Naive thymus-derived CD4-positive, alpha-beta T cell (primary cell): Measurements from ENCODE around the gene SDCCAG8. TPM values are rescaled to one million over a fixed set of nuclear protein-coding genes. Genes with fewer than 3 reads are reported as not detected.
A peak's percentile ranks its signal among the peaks of the same experiment; 100 is the strongest.

ENCODE experiments used
- ATAC-seq: fragments of 150-1000 bp; cut with Tn5 transposase; 2 replicates; pipeline ENCODE4 v1.10.0; 2021; ENCODE audit warnings: mild to moderate bottlenecking, moderate library complexity
- CTCF ChIA-PET: fragments of 350-600 bp; sonication (Branson Sonifier 250); formaldehyde crosslinking; loops from one replicate; lab custom pipeline; 2021; ENCODE audit warnings: antibody characterized with exemption; lab: Charles Lee
- POLR2A ChIA-PET: fragments of 350-600 bp; sonication (Branson Sonifier 250); formaldehyde crosslinking; loops from one replicate; lab custom pipeline; 2021; ENCODE audit warnings: antibody characterized with exemption, inconsistent platforms; lab: Charles Lee
- DNase-seq, 9 donors: peaks; one replicate each; pipeline versions ENCODE4 v3.0.0 to v3.0.0-alpha.2; 2020 to 2022; ENCODE audit warnings: mixed read lengths in 1 of 9
- H3K27ac ChIP-seq: one replicate; pipeline ENCODE4 v1.7.0; 2013; ENCODE audit warnings: mild to moderate bottlenecking, low read depth, low read length, moderate library complexity
- H3K27me3 ChIP-seq, 2 donors: one replicate each; pipeline ENCODE4 v1.7.0; 2013; ENCODE audit warnings: low read length in 2 of 2, mild to moderate bottlenecking in 2 of 2, moderate library complexity in 2 of 2; ENCODE audit not compliant: control insufficient read depth in 2 of 2, insufficient read depth in 2 of 2
- H3K36me3 ChIP-seq, 3 experiments: 1 replicate in 2 of 3; 2 replicates in 1 of 3; pipeline ENCODE4 v1.7.0; 2013; ENCODE audit warnings: low read length in 3 of 3, mild to moderate bottlenecking in 3 of 3, moderate library complexity in 1 of 3; ENCODE audit not compliant: insufficient read depth in 3 of 3, control insufficient read depth in 2 of 3
- H3K4me1 ChIP-seq, 2 donors: one replicate each; pipeline ENCODE4 v1.7.0; 2013; ENCODE audit warnings: low read length in 2 of 2, mild to moderate bottlenecking in 2 of 2, moderate library complexity in 1 of 2; ENCODE audit not compliant: control insufficient read depth in 2 of 2, insufficient read depth in 2 of 2
- H3K4me3 ChIP-seq: 2 replicates; pipeline ENCODE4 v1.7.0; 2013; ENCODE audit warnings: mild to moderate bottlenecking, low read length
- H3K9me3 ChIP-seq, 3 experiments: 1 replicate in 2 of 3; 2 replicates in 1 of 3; pipeline ENCODE4 v1.7.0; 2013; ENCODE audit warnings: low read length in 3 of 3; ENCODE audit not compliant: control insufficient read depth in 2 of 3
- H3K27ac Mint-ChIP-seq, 9 donors: one replicate each; pipeline ENCODE4 v1.8.0; 2020 to 2022; ENCODE audit warnings: mixed read lengths in 9 of 9, mild to moderate bottlenecking in 8 of 9, moderate library complexity in 5 of 9, inconsistent platforms in 2 of 9
- H3K27me3 Mint-ChIP-seq, 5 donors: one replicate each; pipeline ENCODE4 v1.8.0; 2021 to 2022; ENCODE audit warnings: mixed read lengths in 5 of 5, mild to moderate bottlenecking in 1 of 5
- H3K36me3 Mint-ChIP-seq, 5 donors: one replicate each; pipeline ENCODE4 v1.8.0; 2020 to 2022; ENCODE audit warnings: mixed read lengths in 5 of 5, mild to moderate bottlenecking in 3 of 5, inconsistent platforms in 1 of 5
- H3K4me1 Mint-ChIP-seq, 7 donors: one replicate each; pipeline ENCODE4 v1.8.0; 2020 to 2022; ENCODE audit warnings: mixed read lengths in 7 of 7, mild to moderate bottlenecking in 3 of 7, inconsistent platforms in 1 of 7
- H3K4me3 Mint-ChIP-seq, 10 donors: one replicate each; pipeline ENCODE4 v1.8.0; 2020 to 2022; ENCODE audit warnings: mild to moderate bottlenecking in 10 of 10, mixed read lengths in 10 of 10, moderate library complexity in 6 of 10, inconsistent platforms in 2 of 10
- H3K9me3 Mint-ChIP-seq, 11 donors: one replicate each; pipeline ENCODE4 v1.8.0; 2020 to 2022; ENCODE audit warnings: mixed read lengths in 11 of 11, mild to moderate bottlenecking in 4 of 11, inconsistent platforms in 1 of 11, moderate library complexity in 1 of 11
- intact Hi-C, 2 donors: fragments of 100-400 bp; cut with micrococcal nuclease; formaldehyde crosslinking; loops; one replicate each; pipeline ENCODE4 v1.15.1; 2023
- polyA plus RNA-seq, 2 donors: library from polyadenylated mRNA; unstranded; fragments of 300-500 nt; fragmentation: Illumina TruSeq; gene quantifications; one replicate each; pipeline ENCODE4 v1.2.3, GENCODE V29; 2021
- total RNA-seq, 6 experiments: library from RNA in 5 of 6; stranded (reverse) in 5 of 6; gene quantifications; 1 replicate in 5 of 6; 2 replicates in 1 of 6; pipeline ENCODE4 v1.2.3 and lab custom pipeline; 2021 to 2026

SDCCAG8 gene
- total and polyA plus RNA-seq, 7 experiments from 2014 or later = 26.0 to 45.2 (median 39.1) TPM

DNA sequence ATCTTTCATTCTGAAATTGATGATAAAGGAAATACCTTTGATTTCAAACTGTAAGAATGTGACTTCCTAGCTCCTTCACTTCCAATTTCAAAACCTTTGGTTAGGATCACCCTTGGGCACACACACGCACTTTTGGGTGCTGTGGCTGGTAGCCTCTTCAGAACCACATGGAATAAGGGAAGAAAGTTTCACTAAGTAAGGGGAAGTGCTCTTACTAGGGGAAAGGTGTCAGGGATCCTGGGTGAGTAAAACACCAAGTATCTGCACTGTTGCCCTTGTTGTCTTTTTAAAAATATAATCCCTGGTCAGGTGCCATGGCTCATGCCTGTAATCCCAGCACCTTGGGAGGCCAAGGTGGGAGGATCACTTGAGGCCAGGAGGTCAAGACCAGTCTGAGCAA, 132.4 kb downstream of the SDCCAG8 start:
- Mint-ChIP-seq H3K4me3 (no peak overlapping the region), H3K36me3 (peaks cover 4 to 47% (median 22%) of the 10 kb centered on the region in 5 donors), H3K4me1 (peaks cover 0 to 7% (median 0%) of the 10 kb centered on the region in 7 donors), H3K27ac (no peak overlapping the region), H3K9me3 (no peaks in the 10 kb centered on the region), H3K27me3 (no peaks in the 10 kb centered on the region)
- ChIA-PET POLR2A (no interaction called here), CTCF (no interaction called here)
- H3K36me3 ChIP-seq = peaks cover 0 to 13% (median 0%) of the 10 kb centered on the region in 3 experiments
- no peak for ATAC-seq
- no peak overlapping the region for H3K27ac ChIP-seq
- no peaks in the 10 kb centered on the region for H3K9me3 ChIP-seq
- no peaks in the 10 kb centered on the region for H3K4me1 ChIP-seq
- DNase-seq = no peak
- intact Hi-C loops = no loop called here
- H3K4me3 ChIP-seq = no peak overlapping the region
- no peaks in the 10 kb centered on the region for H3K27me3 ChIP-seq

DNA sequence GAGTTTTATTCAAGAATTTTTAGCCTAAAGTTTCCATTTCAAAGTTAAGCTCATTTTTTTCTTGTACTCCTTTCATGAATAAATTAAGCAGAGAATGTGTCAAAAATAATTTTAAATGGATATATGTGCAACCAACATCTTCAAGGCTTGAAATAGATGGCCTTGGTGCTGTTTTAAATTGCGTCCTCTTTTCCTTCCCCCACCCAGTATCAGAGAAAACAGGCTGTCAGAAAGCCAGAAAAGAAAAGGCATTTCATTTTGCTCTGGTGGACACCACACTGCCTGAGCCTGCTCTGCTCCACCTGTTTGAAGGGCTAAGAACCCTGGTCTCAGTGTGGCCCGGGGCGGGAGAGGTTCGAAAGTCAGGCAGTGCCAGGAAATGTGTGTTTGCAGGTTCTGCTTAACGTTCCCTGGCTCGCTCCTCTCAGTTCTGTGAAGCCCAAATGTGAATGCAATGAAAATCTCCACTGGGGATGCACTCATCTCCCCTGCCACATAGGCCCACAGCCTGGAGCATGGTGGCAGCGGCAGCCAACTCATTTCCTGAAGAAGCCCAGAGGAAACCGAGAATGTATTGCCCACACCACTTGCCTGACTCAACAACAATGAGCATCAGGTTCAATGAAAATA, 134.4 kb downstream of the SDCCAG8 start:
- Mint-ChIP-seq H3K9me3 (no peaks in the 10 kb centered on the region), H3K27ac (peak overlapping the region in 1 of 9 donors; percentile 14), H3K4me1 (peaks cover 0 to 7% (median 0%) of the 10 kb centered on the region in 7 donors), H3K36me3 (peaks cover 0 to 40% (median 12%) of the 10 kb centered on the region in 5 donors), H3K4me3 (peak overlapping the region in 1 of 10 donors; percentile 19), H3K27me3 (no peaks in the 10 kb centered on the region)
- CTCF ChIA-PET = no interaction called here
- Histone ChIP-seq H3K4me3 (no peak overlapping the region), H3K36me3 (peaks cover 0 to 5% (median 0%) of the 10 kb centered on the region in 3 experiments), H3K4me1 (no peaks in the 10 kb centered on the region), H3K27me3 (no peaks in the 10 kb centered on the region), H3K27ac (no peak overlapping the region), H3K9me3 (no peaks in the 10 kb centered on the region)
- ATAC-seq = no peak
- peak in 1 of 9 donors; percentile 1 for DNase-seq
- intact Hi-C loops = no loop called here
- POLR2A ChIA-PET = no interaction called here

DNA sequence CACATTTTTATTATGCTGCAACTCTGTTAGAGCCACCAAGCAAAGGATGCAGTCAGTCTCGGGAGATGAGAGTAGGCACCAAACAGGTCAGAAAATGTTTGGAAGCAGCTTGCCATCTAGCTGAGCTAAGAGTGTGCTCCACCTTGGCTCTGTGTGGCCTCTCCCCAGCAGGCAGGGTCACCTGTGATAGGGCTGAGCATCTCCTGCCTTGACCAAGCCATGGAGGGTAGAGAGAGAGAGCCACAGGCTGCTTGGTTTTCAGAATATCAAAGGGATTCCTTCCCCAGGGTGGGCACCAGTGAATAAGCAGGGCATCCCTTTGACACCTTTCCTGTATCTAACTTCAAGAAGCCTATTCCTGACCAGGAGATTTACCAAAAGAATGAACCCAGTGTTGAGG, 135.5 kb downstream of the SDCCAG8 start:
- H3K4me3 ChIP-seq = no peak overlapping the region
- ChIA-PET POLR2A (no interaction called here), CTCF (no interaction called here)
- Mint-ChIP-seq H3K9me3 (no peaks in the 10 kb centered on the region), H3K27me3 (no peaks in the 10 kb centered on the region), H3K4me3 (no peak overlapping the region), H3K4me1 (peaks cover 0 to 7% (median 0%) of the 10 kb centered on the region in 7 donors), H3K36me3 (peaks cover 0 to 36% (median 10%) of the 10 kb centered on the region in 5 donors), H3K27ac (peak overlapping the region in 1 of 9 donors; percentile 2)
- no peaks in the 10 kb centered on the region for H3K4me1 ChIP-seq
- no peaks in the 10 kb centered on the region for H3K27me3 ChIP-seq
- intact Hi-C loops = no loop called here
- peaks cover 0 to 4% (median 0%) of the 10 kb centered on the region in 3 experiments for H3K36me3 ChIP-seq
- H3K27ac ChIP-seq = no peak overlapping the region
- no peak for DNase-seq
- H3K9me3 ChIP-seq = no peaks in the 10 kb centered on the region
- no peak for ATAC-seq

DNA sequence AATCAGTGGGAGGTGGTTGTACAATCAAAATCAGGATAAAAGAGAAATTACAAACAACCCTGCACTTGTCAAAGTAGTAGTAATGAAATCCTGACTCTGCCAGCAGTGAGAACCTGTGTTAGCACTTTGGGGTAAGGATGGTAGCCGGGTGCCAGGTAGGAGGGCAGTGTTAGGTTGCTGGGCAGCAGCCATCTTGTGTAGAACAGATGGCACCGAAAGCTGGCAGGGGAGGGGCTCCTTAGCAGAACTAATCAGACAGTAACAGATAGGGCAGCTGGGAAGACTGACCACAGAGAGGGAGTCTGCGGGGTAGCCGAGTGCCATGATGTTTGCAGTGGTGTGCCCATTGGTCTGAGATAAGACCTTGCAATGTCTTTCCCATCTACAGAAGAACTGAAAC, 137.3 kb downstream of the SDCCAG8 start:
- ChIA-PET POLR2A (no interaction called here), CTCF (no interaction called here)
- Histone ChIP-seq H3K9me3 (no peaks in the 10 kb centered on the region), H3K27ac (no peak overlapping the region), H3K4me3 (no peak overlapping the region), H3K36me3 (peaks cover 0 to 4% (median 0%) of the 10 kb centered on the region in 3 experiments), H3K4me1 (no peaks in the 10 kb centered on the region), H3K27me3 (no peaks in the 10 kb centered on the region)
- DNase-seq (no peak), ATAC-seq (no peak)
- peaks cover 0 to 36% (median 6%) of the 10 kb centered on the region in 5 donors for H3K36me3 Mint-ChIP-seq
- no peaks in the 10 kb centered on the region for H3K27me3 Mint-ChIP-seq
- intact Hi-C loops = no loop called here
- no peak overlapping the region for H3K4me3 Mint-ChIP-seq
- H3K4me1 Mint-ChIP-seq = peaks cover 0 to 13% (median 0%) of the 10 kb centered on the region in 7 donors
- no peak overlapping the region for H3K27ac Mint-ChIP-seq
- no peaks in the 10 kb centered on the region for H3K9me3 Mint-ChIP-seq

DNA sequence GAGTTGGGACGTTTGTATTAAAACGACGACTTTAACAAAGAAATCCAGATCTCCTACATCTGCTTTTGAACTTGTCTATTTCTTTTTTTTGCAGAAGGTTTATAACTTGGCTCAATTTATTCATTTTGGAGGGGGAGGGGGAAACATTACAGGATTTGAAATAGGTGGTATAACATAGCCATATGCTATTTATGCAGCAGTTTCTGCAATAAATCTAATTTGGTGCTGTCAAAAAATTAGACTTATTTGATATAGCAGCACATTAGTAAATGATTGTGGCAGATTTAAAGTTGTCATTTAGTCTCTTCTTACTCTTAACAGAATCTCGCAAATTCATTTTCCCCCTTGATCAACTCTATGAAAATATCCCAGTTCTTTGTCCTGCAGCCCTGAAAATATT, 138.2 kb downstream of the SDCCAG8 start:
- no peak overlapping the region for H3K4me3 ChIP-seq
- peaks cover 0 to 4% (median 0%) of the 10 kb centered on the region in 3 experiments for H3K36me3 ChIP-seq
- ChIA-PET POLR2A (no interaction called here), CTCF (no interaction called here)
- H3K9me3 Mint-ChIP-seq = no peaks in the 10 kb centered on the region
- no peaks in the 10 kb centered on the region for H3K4me1 ChIP-seq
- no peak for DNase-seq
- no peak for ATAC-seq
- intact Hi-C loops = no loop called here
- no peak overlapping the region for H3K27ac Mint-ChIP-seq
- H3K9me3 ChIP-seq = no peaks in the 10 kb centered on the region
- peaks cover 0 to 35% (median 4%) of the 10 kb centered on the region in 5 donors for H3K36me3 Mint-ChIP-seq
- no peak overlapping the region for H3K4me3 Mint-ChIP-seq
- no peaks in the 10 kb centered on the region for H3K27me3 ChIP-seq
- no peak overlapping the region for H3K27ac ChIP-seq
- H3K27me3 Mint-ChIP-seq = no peaks in the 10 kb centered on the region
- peaks cover 0 to 13% (median 0%) of the 10 kb centered on the region in 7 donors for H3K4me1 Mint-ChIP-seq

DNA sequence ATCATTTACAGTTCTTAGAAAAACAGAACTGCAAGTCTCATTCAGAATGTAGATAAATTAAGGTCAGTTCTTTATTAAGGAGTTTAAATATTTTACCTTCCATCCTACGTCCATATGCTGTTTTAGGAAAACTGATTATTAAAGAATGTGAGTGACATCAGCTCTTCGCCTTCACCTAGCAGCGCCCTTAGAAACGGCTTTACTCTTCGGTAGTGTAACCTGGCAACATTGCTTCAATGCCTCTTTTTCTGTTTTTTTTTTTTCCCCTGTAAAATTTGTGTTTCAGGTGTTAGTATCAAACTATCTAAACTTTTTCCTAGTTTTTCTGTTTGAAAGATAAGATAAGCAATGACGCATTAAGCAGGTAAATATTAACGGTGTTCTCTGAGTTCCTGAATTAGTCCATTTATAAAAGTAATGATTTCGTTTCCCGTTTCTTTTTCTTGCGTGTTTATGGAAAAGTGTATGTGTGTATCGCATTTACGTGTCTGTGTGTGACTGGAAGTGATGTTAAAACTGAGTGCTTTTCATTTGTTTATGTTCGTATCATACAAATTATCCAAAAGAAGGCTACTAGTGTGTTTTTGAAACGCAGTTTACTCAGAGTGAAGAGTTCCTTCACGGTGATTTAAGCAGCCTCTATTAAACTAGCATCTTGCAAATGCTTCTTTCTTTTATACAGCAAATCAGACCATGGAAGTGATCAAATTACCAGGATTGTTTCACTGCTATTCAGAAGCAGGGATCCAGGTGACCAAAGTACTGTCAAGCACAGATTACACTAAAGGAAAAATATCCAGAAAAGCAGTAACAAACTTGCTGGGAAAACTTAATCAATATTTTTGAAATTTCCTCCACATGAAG, 139.0 kb downstream of the SDCCAG8 start:
- H3K4me1 Mint-ChIP-seq = peaks cover 0 to 13% (median 0%) of the 10 kb centered on the region in 7 donors
- Histone ChIP-seq H3K4me3 (no peak overlapping the region), H3K9me3 (no peaks in the 10 kb centered on the region), H3K27ac (no peak overlapping the region), H3K36me3 (peaks cover 0 to 4% (median 0%) of the 10 kb centered on the region in 3 experiments), H3K27me3 (no peaks in the 10 kb centered on the region), H3K4me1 (no peaks in the 10 kb centered on the region)
- CTCF ChIA-PET = no interaction called here
- H3K9me3 Mint-ChIP-seq = no peaks in the 10 kb centered on the region
- ATAC-seq (no peak), DNase-seq (no peak)
- no peaks in the 10 kb centered on the region for H3K27me3 Mint-ChIP-seq
- H3K4me3 Mint-ChIP-seq = no peak overlapping the region
- intact Hi-C loops = no loop called here
- peaks cover 0 to 32% (median 4%) of the 10 kb centered on the region in 5 donors for H3K36me3 Mint-ChIP-seq
- POLR2A ChIA-PET = no interaction called here
- no peak overlapping the region for H3K27ac Mint-ChIP-seq
